ENCODE measurements around the gene CCDC187. TPM values are rescaled to one million over a fixed set of nuclear protein-coding genes. Genes with fewer than 3 reads are reported as not detected.

CCDC187 gene
- total and polyA plus RNA-seq, 2 experiments from 2014 or later: 0.13 to 1.3 TPM

- TF ChIP-seq, protein P1, sequence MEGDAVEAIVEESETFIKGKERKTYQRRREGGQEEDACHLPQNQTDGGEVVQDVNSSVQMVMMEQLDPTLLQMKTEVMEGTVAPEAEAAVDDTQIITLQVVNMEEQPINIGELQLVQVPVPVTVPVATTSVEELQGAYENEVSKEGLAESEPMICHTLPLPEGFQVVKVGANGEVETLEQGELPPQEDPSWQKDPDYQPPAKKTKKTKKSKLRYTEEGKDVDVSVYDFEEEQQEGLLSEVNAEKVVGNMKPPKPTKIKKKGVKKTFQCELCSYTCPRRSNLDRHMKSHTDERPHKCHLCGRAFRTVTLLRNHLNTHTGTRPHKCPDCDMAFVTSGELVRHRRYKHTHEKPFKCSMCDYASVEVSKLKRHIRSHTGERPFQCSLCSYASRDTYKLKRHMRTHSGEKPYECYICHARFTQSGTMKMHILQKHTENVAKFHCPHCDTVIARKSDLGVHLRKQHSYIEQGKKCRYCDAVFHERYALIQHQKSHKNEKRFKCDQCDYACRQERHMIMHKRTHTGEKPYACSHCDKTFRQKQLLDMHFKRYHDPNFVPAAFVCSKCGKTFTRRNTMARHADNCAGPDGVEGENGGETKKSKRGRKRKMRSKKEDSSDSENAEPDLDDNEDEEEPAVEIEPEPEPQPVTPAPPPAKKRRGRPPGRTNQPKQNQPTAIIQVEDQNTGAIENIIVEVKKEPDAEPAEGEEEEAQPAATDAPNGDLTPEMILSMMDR (IDR thresholded peaks at IDR 0.05; ENCODE audit: low read depth, low read length): no peak
- Histone ChIP-seq H3K9me3 (ENCODE audit: low read depth) (no peaks in the 10 kb centered on the region), H3K27me3 (no peaks in the 10 kb centered on the region), H3K27ac (no peak overlapping the region), H3K4me1 (ENCODE audit: low read depth) (peaks cover 12% of the 10 kb centered on the region), H3K4me3 (no peak overlapping the region), H3K36me3 (peaks cover 6% of the 10 kb centered on the region)
- DNase-seq (ENCODE audit: low read depth in 1 of 2, low spot score in 1 of 2): no peak
Measured at GRCh38 chr9:136341042-136341655, 37.3 kb upstream of the CCDC187 start.

DNA sequence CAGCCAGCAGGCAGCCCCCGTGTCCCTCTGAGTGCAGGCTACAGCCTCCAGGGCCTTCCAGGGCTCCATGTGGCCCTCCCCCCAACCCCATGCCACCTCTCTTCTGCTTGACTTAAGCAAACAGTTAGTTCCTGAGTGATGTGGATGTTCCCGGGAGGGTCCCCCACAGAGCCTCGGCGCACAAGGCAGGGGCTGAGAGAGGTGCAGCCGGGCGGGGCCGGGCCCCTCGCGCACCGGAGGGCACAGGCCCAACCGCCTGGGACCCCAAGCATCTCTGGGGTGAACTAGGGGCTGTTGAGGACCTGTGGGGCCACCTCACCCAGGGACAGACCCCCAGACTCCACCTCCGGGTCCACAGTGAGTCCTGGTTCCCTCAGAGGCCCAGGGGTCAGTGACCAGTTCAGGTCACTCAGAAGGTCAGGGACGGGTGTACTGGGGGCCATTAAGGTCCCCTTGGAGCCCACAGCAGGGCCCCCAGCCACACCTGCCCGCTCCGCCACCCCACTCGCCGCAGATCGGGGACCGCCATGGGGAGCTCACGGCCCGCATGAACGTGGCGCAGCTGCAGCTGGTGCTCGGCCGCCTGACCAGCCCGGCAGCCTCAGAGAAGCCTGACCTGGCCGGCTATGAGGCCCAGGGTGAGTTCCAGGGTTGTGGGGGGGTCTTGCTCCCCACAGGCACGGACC, 36.6 kb upstream of the CCDC187 start:
- H3K36me3 ChIP-seq: peaks cover 6% of the 10 kb centered on the region

GRCh38 chr9:136339958-136340310, 36.0 kb upstream of the CCDC187 start:
- TF ChIP-seq, protein P1 (IDR thresholded peaks at IDR 0.05; ENCODE audit: low read depth, low read length): no peak
- no peaks in the 10 kb centered on the region for H3K9me3 ChIP-seq (ENCODE audit: low read depth)
- DNase-seq (ENCODE audit: low read depth in 1 of 2, low spot score in 1 of 2): no peak

More for the DNA sequence above, 36.6 kb upstream of the CCDC187 start:
- Histone ChIP-seq H3K4me3 (no peak overlapping the region), H3K27ac (no peak overlapping the region), H3K4me1 (ENCODE audit: low read depth) (peaks cover 9% of the 10 kb centered on the region), H3K27me3 (no peaks in the 10 kb centered on the region), H3K9me3 (ENCODE audit: low read depth) (no peaks in the 10 kb centered on the region)
- no peak for DNase-seq (ENCODE audit: low read depth in 1 of 2, low spot score in 1 of 2)
- TF ChIP-seq, protein P1 (IDR thresholded peaks at IDR 0.05; ENCODE audit: low read depth, low read length): no peak

GRCh38 chr9:136339173-136339957, 35.5 kb upstream of the CCDC187 start:
- H3K27ac ChIP-seq: peak overlapping the region; percentile 52
- H3K27me3 ChIP-seq: no peaks in the 10 kb centered on the region
- peak; percentile 70 to 84 for DNase-seq (ENCODE audit: low read depth in 1 of 2, low spot score in 1 of 2)
- H3K4me1 ChIP-seq (ENCODE audit: low read depth): peaks cover 9% of the 10 kb centered on the region
- no peak overlapping the region for H3K4me3 ChIP-seq
- TF ChIP-seq, protein P1 (IDR thresholded peaks at IDR 0.05; ENCODE audit: low read depth, low read length): peak; percentile 89
- peaks cover 6% of the 10 kb centered on the region for H3K36me3 ChIP-seq
- H3K9me3 ChIP-seq (ENCODE audit: low read depth): no peaks in the 10 kb centered on the region

More at GRCh38 chr9:136339958-136340310, 36.0 kb upstream of the CCDC187 start:
- H3K4me1 ChIP-seq (ENCODE audit: low read depth): peaks cover 9% of the 10 kb centered on the region
- no peak overlapping the region for H3K27ac ChIP-seq
- H3K36me3 ChIP-seq: peaks cover 6% of the 10 kb centered on the region
- H3K27me3 ChIP-seq: no peaks in the 10 kb centered on the region
- no peak overlapping the region for H3K4me3 ChIP-seq

DNA sequence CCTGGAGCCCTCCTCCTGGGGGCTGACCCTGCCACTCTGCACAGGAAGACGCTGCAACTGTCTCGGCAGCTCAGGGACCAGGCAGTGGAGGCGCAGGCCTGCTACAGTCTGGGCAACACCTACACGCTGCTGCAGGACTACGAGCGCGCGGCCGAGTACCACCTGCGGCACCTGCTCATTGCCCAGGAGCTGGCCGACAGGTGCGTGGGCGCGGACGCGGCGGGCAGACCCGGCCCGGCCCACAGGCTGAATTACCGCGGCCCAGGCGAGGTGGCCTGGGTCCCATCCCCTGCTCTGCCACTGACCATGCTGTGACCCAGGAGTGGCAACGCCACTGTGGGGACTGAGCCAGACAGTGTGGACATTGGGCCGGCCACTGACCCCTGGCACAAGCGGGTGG, 34.6 kb upstream of the CCDC187 start:
- no peaks in the 10 kb centered on the region for H3K9me3 ChIP-seq (ENCODE audit: low read depth)
- H3K4me3 ChIP-seq: no peak overlapping the region
- H3K27me3 ChIP-seq: no peaks in the 10 kb centered on the region
- TF ChIP-seq, protein P1 (IDR thresholded peaks at IDR 0.05; ENCODE audit: low read depth, low read length): no peak
- peaks cover 9% of the 10 kb centered on the region for H3K4me1 ChIP-seq (ENCODE audit: low read depth)
- H3K27ac ChIP-seq: peak overlapping the region; percentile 52
- no peak for DNase-seq (ENCODE audit: low read depth in 1 of 2, low spot score in 1 of 2)
- peaks cover 6% of the 10 kb centered on the region for H3K36me3 ChIP-seq

Measured in cardiac muscle cell (in vitro differentiated cells and primary cell).